WTC11 (cell line): Measurements from ENCODE around the gene TMC1. TPM values are rescaled to one million over a fixed set of nuclear protein-coding genes. Genes with fewer than 3 reads are reported as not detected.

ENCODE experiments used
- ATAC-seq: fragments of 200-7000 bp; cut with Tn5 transposase; 2 replicates; pipeline ENCODE4 v1.10.0; 2021; ENCODE audit warnings: mild to moderate bottlenecking, moderate library complexity
- CTCF ChIA-PET: fragments of 300-600 bp; sonication (Branson Sonifier 250); formaldehyde crosslinking; loops from one replicate; lab custom pipeline; 2021; ENCODE audit warnings: antibody characterized with exemption; lab: Charles Lee
- POLR2A ChIA-PET: fragments of 350-600 bp; sonication (Branson Sonifier 250); formaldehyde crosslinking; loops from one replicate; lab custom pipeline; 2021; ENCODE audit warnings: antibody characterized with exemption; lab: Charles Lee
- DNase-seq: peaks from one replicate; pipeline ENCODE4 v3.0.0; 2021; ENCODE audit warnings: low spot score
- H3K27ac Mint-ChIP-seq: 2 replicates; pipeline ENCODE4 v1.8.0; 2021; ENCODE audit warnings: mixed read lengths
- H3K27me3 Mint-ChIP-seq: 2 replicates; pipeline ENCODE4 v1.8.0; 2021; ENCODE audit warnings: low read depth, mild to moderate bottlenecking, moderate library complexity, mixed read lengths
- H3K36me3 Mint-ChIP-seq: 2 replicates; pipeline ENCODE4 v1.8.0; 2021; ENCODE audit warnings: mixed read lengths
- H3K4me1 Mint-ChIP-seq: 2 replicates; pipeline ENCODE4 v1.8.0; 2022; ENCODE audit warnings: mixed read lengths
- H3K4me3 Mint-ChIP-seq: 2 replicates; pipeline ENCODE4 v1.8.0; 2021; ENCODE audit warnings: mild to moderate bottlenecking, moderate library complexity, mixed read lengths
- H3K9me3 Mint-ChIP-seq: 2 replicates; pipeline ENCODE4 v1.8.0; 2021; ENCODE audit warnings: mixed read lengths
- GABPB1 ChIP-seq: sonication (generic); formaldehyde crosslinking; IDR thresholded peaks from 2 replicates; pipeline ENCODE4 v1.8.1; 2023; ENCODE audit warnings: mild to moderate bottlenecking, missing genetic modification reagents
- JAZF1 ChIP-seq: fragments of 250-450 bp; sonication (Bioruptor Pico); IDR thresholded peaks from 2 replicates; pipeline ENCODE4 v1.9.0; 2021; ENCODE audit warnings: moderate library complexity, mild to moderate bottlenecking, inconsistent platforms
- MYBL2 ChIP-seq: sonication (generic); formaldehyde crosslinking; IDR thresholded peaks from 2 replicates; pipeline ENCODE4 v1.8.1; 2023; ENCODE audit warnings: mild to moderate bottlenecking, moderate library complexity, missing genetic modification reagents
- NFE2L1 ChIP-seq: sonication (generic); formaldehyde crosslinking; IDR thresholded peaks from 2 replicates; pipeline ENCODE4 v1.8.1; 2023; ENCODE audit warnings: missing genetic modification reagents
- NFYB ChIP-seq: sonication (generic); formaldehyde crosslinking; conservative IDR thresholded peaks from 2 replicates; pipeline ENCODE4 v1.8.0; 2022; ENCODE audit warnings: low read depth, missing genetic modification reagents
- NR2C2 ChIP-seq: sonication (generic); formaldehyde crosslinking; IDR thresholded peaks from 2 replicates; pipeline ENCODE4 v1.8.0; 2022; ENCODE audit warnings: mild to moderate bottlenecking, missing genetic modification reagents
- NR3C1 ChIP-seq: sonication (generic); formaldehyde crosslinking; conservative IDR thresholded peaks from 2 replicates; pipeline ENCODE4 v1.8.1; 2023; ENCODE audit warnings: low read depth, mild to moderate bottlenecking, missing genetic modification reagents
- ZBTB21 ChIP-seq: sonication (generic); formaldehyde crosslinking; IDR thresholded peaks from 2 replicates; pipeline ENCODE4 v1.8.1; 2023; ENCODE audit warnings: mild to moderate bottlenecking, missing genetic modification reagents, borderline replicate concordance
- ZNF317 ChIP-seq: sonication (generic); formaldehyde crosslinking; IDR thresholded peaks from 2 replicates; pipeline ENCODE4 v1.8.1; 2023; ENCODE audit warnings: low read depth, mild to moderate bottlenecking, moderate library complexity, missing genetic modification reagents, borderline replicate concordance
- ZNF671 ChIP-seq: fragments of 250-450 bp; sonication (Bioruptor Pico); IDR thresholded peaks from 2 replicates; pipeline ENCODE4 v1.8.0; 2021; ENCODE audit warnings: mild to moderate bottlenecking
- total RNA-seq: library from RNA; stranded (reverse); gene quantifications from 3 replicates; pipeline ENCODE4 v1.2.3, GENCODE V29; 2021
- TF ChIP-seq, protein P1 (sequence below): fragments of 250-450 bp; sonication (Bioruptor Pico); IDR thresholded peaks from 2 replicates; pipeline ENCODE4 v1.9.0; 2021; ENCODE audit warnings: mild to moderate bottlenecking
- TF ChIP-seq, protein P2 (sequence below): sonication (generic); formaldehyde crosslinking; IDR thresholded peaks from 2 replicates; pipeline ENCODE4 v1.8.0; 2023; ENCODE audit warnings: missing genetic modification reagents
- TF ChIP-seq, protein P3 (sequence below): sonication (generic); formaldehyde crosslinking; IDR thresholded peaks from 2 replicates; pipeline ENCODE4 v1.8.1; 2022; ENCODE audit warnings: mild to moderate bottlenecking, missing genetic modification reagents, moderate library complexity, borderline replicate concordance
- TF ChIP-seq, protein P4 (sequence below): sonication (generic); formaldehyde crosslinking; conservative IDR thresholded peaks from 2 replicates; pipeline ENCODE4 v1.8.1; 2023; ENCODE audit warnings: mild to moderate bottlenecking, low read depth, missing genetic modification reagents, moderate library complexity
- TF ChIP-seq, protein P5 (sequence below): fragments of 250-450 bp; sonication (Bioruptor Pico); IDR thresholded peaks from 2 replicates; pipeline ENCODE4 v1.9.0; 2021; ENCODE audit warnings: mild to moderate bottlenecking
- TF ChIP-seq, protein P6 (sequence below): sonication (generic); formaldehyde crosslinking; IDR thresholded peaks from 2 replicates; pipeline ENCODE4 v1.8.1; 2023; ENCODE audit warnings: mild to moderate bottlenecking, missing genetic modification reagents, borderline replicate concordance
- TF ChIP-seq, protein P7 (sequence below): sonication (generic); formaldehyde crosslinking; IDR thresholded peaks from 2 replicates; pipeline ENCODE4 v1.8.1; 2022; ENCODE audit warnings: low read depth, mild to moderate bottlenecking, moderate library complexity, missing genetic modification reagents, borderline replicate concordance

Gene TMC1
- total RNA-seq, 1 experiment from 2014 or later: 0.31 TPM

DNA sequence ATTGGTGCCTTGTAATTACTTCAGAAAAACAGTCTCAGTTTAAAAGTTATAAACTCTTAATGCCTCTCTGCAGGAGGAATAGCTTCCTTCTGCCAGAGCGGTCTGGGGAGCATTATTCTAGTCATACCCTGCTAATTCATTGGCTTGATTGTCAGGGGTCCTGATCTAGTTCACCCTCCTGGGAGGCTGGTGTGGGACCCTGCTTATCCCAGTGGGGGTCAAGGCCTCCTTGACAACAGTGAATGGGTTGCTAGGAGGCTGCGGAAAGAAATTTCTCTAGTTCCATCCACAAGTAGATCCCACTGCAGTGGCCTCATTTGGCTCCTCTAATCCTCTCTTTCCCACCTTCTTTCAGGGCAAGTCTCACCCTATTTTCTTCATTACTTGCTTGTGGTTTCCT lies 105.7 kb downstream of the TMC1 start (continued):
- TF ChIP-seq, protein P1, sequence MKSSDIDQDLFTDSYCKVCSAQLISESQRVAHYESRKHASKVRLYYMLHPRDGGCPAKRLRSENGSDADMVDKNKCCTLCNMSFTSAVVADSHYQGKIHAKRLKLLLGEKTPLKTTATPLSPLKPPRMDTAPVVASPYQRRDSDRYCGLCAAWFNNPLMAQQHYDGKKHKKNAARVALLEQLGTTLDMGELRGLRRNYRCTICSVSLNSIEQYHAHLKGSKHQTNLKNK (CRISPR knock-in tag): no peak
- TF ChIP-seq NFYB: no peak
- TF ChIP-seq, protein P2, sequence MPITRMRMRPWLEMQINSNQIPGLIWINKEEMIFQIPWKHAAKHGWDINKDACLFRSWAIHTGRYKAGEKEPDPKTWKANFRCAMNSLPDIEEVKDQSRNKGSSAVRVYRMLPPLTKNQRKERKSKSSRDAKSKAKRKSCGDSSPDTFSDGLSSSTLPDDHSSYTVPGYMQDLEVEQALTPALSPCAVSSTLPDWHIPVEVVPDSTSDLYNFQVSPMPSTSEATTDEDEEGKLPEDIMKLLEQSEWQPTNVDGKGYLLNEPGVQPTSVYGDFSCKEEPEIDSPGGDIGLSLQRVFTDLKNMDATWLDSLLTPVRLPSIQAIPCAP (CRISPR knock-in tag): no peak
- TF ChIP-seq, protein P3, sequence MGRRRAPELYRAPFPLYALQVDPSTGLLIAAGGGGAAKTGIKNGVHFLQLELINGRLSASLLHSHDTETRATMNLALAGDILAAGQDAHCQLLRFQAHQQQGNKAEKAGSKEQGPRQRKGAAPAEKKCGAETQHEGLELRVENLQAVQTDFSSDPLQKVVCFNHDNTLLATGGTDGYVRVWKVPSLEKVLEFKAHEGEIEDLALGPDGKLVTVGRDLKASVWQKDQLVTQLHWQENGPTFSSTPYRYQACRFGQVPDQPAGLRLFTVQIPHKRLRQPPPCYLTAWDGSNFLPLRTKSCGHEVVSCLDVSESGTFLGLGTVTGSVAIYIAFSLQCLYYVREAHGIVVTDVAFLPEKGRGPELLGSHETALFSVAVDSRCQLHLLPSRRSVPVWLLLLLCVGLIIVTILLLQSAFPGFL (CRISPR knock-in tag): no peak

DNA sequence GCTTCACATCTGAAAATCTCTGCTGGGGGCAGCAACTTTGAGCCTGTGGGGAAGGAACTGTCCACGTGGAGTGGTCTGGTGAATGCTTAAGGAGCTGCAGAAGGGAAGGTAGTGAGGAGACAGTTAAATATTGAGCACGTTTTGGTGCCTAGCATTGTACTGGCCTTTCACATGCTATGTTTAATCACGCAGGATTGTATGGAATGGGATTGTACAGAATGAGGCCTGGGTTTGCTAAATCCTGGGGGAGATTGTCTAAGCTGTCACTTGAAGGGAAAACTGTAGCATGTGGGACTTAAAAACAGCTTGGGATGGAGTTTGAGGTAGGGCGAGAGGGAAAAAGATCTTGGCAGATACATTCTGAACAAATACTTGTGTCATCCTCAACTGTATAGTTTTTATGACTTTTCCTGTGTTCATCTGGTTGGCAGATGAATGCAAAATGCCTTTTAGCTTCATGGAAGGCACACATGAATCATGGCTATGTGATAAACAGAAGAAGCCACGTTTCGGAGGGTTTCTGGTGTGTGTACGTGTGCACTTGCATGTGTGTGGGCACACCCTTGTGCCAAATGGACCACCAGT lies 106.6 kb downstream of the TMC1 start:
- POLR2A ChIA-PET: no interaction called here
- Mint-ChIP-seq H3K27me3 (no peaks in the 10 kb centered on the region), H3K36me3 (peaks cover 14% of the 10 kb centered on the region)
- DNase-seq: no peak
- TF ChIP-seq GABPB1 (CRISPR knock-in tag) (no peak), NR2C2 (no peak), JAZF1 (CRISPR knock-in tag) (no peak), ZNF317 (CRISPR knock-in tag) (no peak), MYBL2 (CRISPR knock-in tag) (no peak), ZNF671 (CRISPR knock-in tag) (no peak), ZBTB21 (CRISPR knock-in tag) (no peak), NFE2L1 (CRISPR knock-in tag) (no peak), NR3C1 (CRISPR knock-in tag) (no peak)
- TF ChIP-seq, protein P4, sequence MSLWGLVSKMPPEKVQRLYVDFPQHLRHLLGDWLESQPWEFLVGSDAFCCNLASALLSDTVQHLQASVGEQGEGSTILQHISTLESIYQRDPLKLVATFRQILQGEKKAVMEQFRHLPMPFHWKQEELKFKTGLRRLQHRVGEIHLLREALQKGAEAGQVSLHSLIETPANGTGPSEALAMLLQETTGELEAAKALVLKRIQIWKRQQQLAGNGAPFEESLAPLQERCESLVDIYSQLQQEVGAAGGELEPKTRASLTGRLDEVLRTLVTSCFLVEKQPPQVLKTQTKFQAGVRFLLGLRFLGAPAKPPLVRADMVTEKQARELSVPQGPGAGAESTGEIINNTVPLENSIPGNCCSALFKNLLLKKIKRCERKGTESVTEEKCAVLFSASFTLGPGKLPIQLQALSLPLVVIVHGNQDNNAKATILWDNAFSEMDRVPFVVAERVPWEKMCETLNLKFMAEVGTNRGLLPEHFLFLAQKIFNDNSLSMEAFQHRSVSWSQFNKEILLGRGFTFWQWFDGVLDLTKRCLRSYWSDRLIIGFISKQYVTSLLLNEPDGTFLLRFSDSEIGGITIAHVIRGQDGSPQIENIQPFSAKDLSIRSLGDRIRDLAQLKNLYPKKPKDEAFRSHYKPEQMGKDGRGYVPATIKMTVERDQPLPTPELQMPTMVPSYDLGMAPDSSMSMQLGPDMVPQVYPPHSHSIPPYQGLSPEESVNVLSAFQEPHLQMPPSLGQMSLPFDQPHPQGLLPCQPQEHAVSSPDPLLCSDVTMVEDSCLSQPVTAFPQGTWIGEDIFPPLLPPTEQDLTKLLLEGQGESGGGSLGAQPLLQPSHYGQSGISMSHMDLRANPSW (CRISPR knock-in tag): no peak
- TF ChIP-seq, protein P5, sequence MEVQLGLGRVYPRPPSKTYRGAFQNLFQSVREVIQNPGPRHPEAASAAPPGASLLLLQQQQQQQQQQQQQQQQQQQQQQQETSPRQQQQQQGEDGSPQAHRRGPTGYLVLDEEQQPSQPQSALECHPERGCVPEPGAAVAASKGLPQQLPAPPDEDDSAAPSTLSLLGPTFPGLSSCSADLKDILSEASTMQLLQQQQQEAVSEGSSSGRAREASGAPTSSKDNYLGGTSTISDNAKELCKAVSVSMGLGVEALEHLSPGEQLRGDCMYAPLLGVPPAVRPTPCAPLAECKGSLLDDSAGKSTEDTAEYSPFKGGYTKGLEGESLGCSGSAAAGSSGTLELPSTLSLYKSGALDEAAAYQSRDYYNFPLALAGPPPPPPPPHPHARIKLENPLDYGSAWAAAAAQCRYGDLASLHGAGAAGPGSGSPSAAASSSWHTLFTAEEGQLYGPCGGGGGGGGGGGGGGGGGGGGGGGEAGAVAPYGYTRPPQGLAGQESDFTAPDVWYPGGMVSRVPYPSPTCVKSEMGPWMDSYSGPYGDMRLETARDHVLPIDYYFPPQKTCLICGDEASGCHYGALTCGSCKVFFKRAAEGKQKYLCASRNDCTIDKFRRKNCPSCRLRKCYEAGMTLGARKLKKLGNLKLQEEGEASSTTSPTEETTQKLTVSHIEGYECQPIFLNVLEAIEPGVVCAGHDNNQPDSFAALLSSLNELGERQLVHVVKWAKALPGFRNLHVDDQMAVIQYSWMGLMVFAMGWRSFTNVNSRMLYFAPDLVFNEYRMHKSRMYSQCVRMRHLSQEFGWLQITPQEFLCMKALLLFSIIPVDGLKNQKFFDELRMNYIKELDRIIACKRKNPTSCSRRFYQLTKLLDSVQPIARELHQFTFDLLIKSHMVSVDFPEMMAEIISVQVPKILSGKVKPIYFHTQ (CRISPR knock-in tag): no peak
- TF ChIP-seq, protein P6, sequence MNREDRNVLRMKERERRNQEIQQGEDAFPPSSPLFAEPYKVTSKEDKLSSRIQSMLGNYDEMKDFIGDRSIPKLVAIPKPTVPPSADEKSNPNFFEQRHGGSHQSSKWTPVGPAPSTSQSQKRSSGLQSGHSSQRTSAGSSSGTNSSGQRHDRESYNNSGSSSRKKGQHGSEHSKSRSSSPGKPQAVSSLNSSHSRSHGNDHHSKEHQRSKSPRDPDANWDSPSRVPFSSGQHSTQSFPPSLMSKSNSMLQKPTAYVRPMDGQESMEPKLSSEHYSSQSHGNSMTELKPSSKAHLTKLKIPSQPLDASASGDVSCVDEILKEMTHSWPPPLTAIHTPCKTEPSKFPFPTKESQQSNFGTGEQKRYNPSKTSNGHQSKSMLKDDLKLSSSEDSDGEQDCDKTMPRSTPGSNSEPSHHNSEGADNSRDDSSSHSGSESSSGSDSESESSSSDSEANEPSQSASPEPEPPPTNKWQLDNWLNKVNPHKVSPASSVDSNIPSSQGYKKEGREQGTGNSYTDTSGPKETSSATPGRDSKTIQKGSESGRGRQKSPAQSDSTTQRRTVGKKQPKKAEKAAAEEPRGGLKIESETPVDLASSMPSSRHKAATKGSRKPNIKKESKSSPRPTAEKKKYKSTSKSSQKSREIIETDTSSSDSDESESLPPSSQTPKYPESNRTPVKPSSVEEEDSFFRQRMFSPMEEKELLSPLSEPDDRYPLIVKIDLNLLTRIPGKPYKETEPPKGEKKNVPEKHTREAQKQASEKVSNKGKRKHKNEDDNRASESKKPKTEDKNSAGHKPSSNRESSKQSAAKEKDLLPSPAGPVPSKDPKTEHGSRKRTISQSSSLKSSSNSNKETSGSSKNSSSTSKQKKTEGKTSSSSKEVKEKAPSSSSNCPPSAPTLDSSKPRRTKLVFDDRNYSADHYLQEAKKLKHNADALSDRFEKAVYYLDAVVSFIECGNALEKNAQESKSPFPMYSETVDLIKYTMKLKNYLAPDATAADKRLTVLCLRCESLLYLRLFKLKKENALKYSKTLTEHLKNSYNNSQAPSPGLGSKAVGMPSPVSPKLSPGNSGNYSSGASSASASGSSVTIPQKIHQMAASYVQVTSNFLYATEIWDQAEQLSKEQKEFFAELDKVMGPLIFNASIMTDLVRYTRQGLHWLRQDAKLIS (CRISPR knock-in tag): no peak
- TF ChIP-seq, protein P7, sequence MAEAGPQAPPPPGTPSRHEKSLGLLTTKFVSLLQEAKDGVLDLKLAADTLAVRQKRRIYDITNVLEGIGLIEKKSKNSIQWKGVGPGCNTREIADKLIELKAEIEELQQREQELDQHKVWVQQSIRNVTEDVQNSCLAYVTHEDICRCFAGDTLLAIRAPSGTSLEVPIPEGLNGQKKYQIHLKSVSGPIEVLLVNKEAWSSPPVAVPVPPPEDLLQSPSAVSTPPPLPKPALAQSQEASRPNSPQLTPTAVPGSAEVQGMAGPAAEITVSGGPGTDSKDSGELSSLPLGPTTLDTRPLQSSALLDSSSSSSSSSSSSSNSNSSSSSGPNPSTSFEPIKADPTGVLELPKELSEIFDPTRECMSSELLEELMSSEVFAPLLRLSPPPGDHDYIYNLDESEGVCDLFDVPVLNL (CRISPR knock-in tag): no peak
- TF ChIP-seq, all 79 proteins: peak for 0
- H3K4me1 Mint-ChIP-seq: peaks cover 11% of the 10 kb centered on the region
- peaks cover 32% of the 10 kb centered on the region for H3K9me3 Mint-ChIP-seq
- H3K27ac Mint-ChIP-seq: no peak overlapping the region
- H3K4me3 Mint-ChIP-seq: no peak overlapping the region
- no peak for ATAC-seq
- CTCF ChIA-PET: no interaction called here
